Embryonic facial prominence (tissue), 1 donor: ENCODE data around the gene ACTR8.

Experiments
- DNase-seq: peaks from one replicate; pipeline ENCODE4 v3.0.0-alpha.2; 2016; ENCODE audit errors: extremely low spot score

Gene ACTR8

GRCh38 chr3:53835257-53835656 lies 46.7 kb downstream of the ACTR8 start:
- DNase-seq, result no peak

GRCh38 chr3:53834429-53835095 lies 47.4 kb downstream of the ACTR8 start:
- DNase-seq, result no peak

- DNase-seq, result no peak
Observed at GRCh38 chr3:53833700-53834099, 48.3 kb downstream of the ACTR8 start.

GRCh38 chr3:53833053-53833645 lies 48.8 kb downstream of the ACTR8 start:
- no peak for DNase-seq

GRCh38 chr3:53830944-53831343 lies 51.0 kb downstream of the ACTR8 start:
- no peak for DNase-seq

GRCh38 chr3:53829605-53830004 lies 52.3 kb downstream of the ACTR8 start:
- no peak for DNase-seq

- DNase-seq, result no peak
Observed at GRCh38 chr3:53828581-53828980, 53.4 kb downstream of the ACTR8 start.

- no peak for DNase-seq
Observed at GRCh38 chr3:53826048-53826447, 55.9 kb downstream of the ACTR8 start.

- no peak for DNase-seq
Observed at GRCh38 chr3:53824795-53825194, 57.2 kb downstream of the ACTR8 start.

GRCh38 chr3:53823956-53824657 lies 57.8 kb downstream of the ACTR8 start:
- no peak for DNase-seq

- no peak for DNase-seq
Observed at GRCh38 chr3:53823026-53823955, 58.7 kb downstream of the ACTR8 start.

- no peak for DNase-seq
Observed at GRCh38 chr3:53822331-53822741, 59.6 kb downstream of the ACTR8 start.

- no peak for DNase-seq
Observed at GRCh38 chr3:53821631-53822121, 60.3 kb downstream of the ACTR8 start.

GRCh38 chr3:53820756-53821580 lies 61.0 kb downstream of the ACTR8 start:
- no peak for DNase-seq

GRCh38 chr3:53820084-53820483 lies 61.9 kb downstream of the ACTR8 start:
- DNase-seq, result no peak

GRCh38 chr3:53819163-53819868 lies 62.6 kb downstream of the ACTR8 start:
- DNase-seq, result no peak

GRCh38 chr3:53818221-53819162 lies 63.5 kb downstream of the ACTR8 start:
- no peak for DNase-seq

- DNase-seq, result no peak
Observed at GRCh38 chr3:53817809-53818208, 64.1 kb downstream of the ACTR8 start.

- no peak for DNase-seq
Observed at GRCh38 chr3:53817211-53817610, 64.7 kb downstream of the ACTR8 start.
